Measurements from ENCODE around the gene KRT71.

The KRT71 gene

GRCh38 chr12:52546126-52546525 is 6.8 kb downstream of the KRT71 start:
- H3K79me2 ChIP-seq (ENCODE audit: control insufficient read depth, low read length), result no peaks in the 10 kb centered on the region
- no peak for TF ChIP-seq EZH2phosphoT487 (IDR thresholded peaks at IDR 0.05; ENCODE audit: borderline replicate concordance, low read length)
- TF ChIP-seq CTCF (IDR thresholded peaks at IDR 0.05; ENCODE audit: low read depth, low read length, poor library complexity, severe bottlenecking), result no peak
- H3K4me3 ChIP-seq (ENCODE audit: low read length), result no peak overlapping the region
- no peaks in the 10 kb centered on the region for H3K36me3 ChIP-seq (ENCODE audit: control insufficient read depth, low read length)
- H3K27ac ChIP-seq (ENCODE audit: low read depth, low read length), result no peak overlapping the region
- no peaks in the 10 kb centered on the region for H3K27me3 ChIP-seq (ENCODE audit: control insufficient read depth, low read length)
- H4K20me1 ChIP-seq (ENCODE audit: control insufficient read depth, insufficient read depth, low read depth, low read length), result no peaks in the 10 kb centered on the region
- H3K4me2 ChIP-seq (ENCODE audit: low read length), result no peak overlapping the region
- H3K9me2 ChIP-seq (replicated peaks; ENCODE audit: control insufficient read depth, low read length), result no peaks in the 10 kb centered on the region
- no peaks in the 10 kb centered on the region for H3K9me3 ChIP-seq (ENCODE audit: control insufficient read depth, insufficient read depth, low read length)
- no peaks in the 10 kb centered on the region for H3F3A ChIP-seq (ENCODE audit: control insufficient read depth, insufficient read depth)
- H3K4me1 ChIP-seq (ENCODE audit: control insufficient read depth, low read length), result no peaks in the 10 kb centered on the region

GRCh38 chr12:52543985-52544883 is 8.7 kb downstream of the KRT71 start:
- Histone ChIP-seq H3K27me3 (ENCODE audit: control insufficient read depth, low read length) (no peaks in the 10 kb centered on the region), H3K27ac (ENCODE audit: low read depth, low read length) (no peak overlapping the region), H3K9me3 (ENCODE audit: control insufficient read depth, insufficient read depth, low read length) (no peaks in the 10 kb centered on the region), H3K9me2 (replicated peaks; ENCODE audit: control insufficient read depth, low read length) (no peaks in the 10 kb centered on the region), H3K4me2 (ENCODE audit: low read length) (no peak overlapping the region), H3K4me1 (ENCODE audit: control insufficient read depth, low read length) (no peaks in the 10 kb centered on the region), H4K20me1 (ENCODE audit: control insufficient read depth, insufficient read depth, low read depth, low read length) (no peaks in the 10 kb centered on the region), H3F3A (ENCODE audit: control insufficient read depth, insufficient read depth) (no peaks in the 10 kb centered on the region), H3K79me2 (ENCODE audit: control insufficient read depth, low read length) (no peaks in the 10 kb centered on the region), H3K36me3 (ENCODE audit: control insufficient read depth, low read length) (no peaks in the 10 kb centered on the region), H3K4me3 (ENCODE audit: low read length) (no peak overlapping the region)
- TF ChIP-seq EZH2phosphoT487 (IDR thresholded peaks at IDR 0.05; ENCODE audit: borderline replicate concordance, low read length), result no peak
- TF ChIP-seq CTCF (IDR thresholded peaks at IDR 0.05; ENCODE audit: low read depth, low read length, poor library complexity, severe bottlenecking), result no peak

GRCh38 chr12:52542785-52543318 is 10.1 kb downstream of the KRT71 start:
- no peaks in the 10 kb centered on the region for H4K20me1 ChIP-seq (ENCODE audit: control insufficient read depth, insufficient read depth, low read depth, low read length)
- H3K36me3 ChIP-seq (ENCODE audit: control insufficient read depth, low read length), result no peaks in the 10 kb centered on the region
- H3K79me2 ChIP-seq (ENCODE audit: control insufficient read depth, low read length), result no peaks in the 10 kb centered on the region
- no peaks in the 10 kb centered on the region for H3K4me1 ChIP-seq (ENCODE audit: control insufficient read depth, low read length)
- no peaks in the 10 kb centered on the region for H3F3A ChIP-seq (ENCODE audit: control insufficient read depth, insufficient read depth)
- H3K9me2 ChIP-seq (replicated peaks; ENCODE audit: control insufficient read depth, low read length), result no peaks in the 10 kb centered on the region
- no peak overlapping the region for H3K27ac ChIP-seq (ENCODE audit: low read depth, low read length)
- no peaks in the 10 kb centered on the region for H3K27me3 ChIP-seq (ENCODE audit: control insufficient read depth, low read length)
- no peak overlapping the region for H3K4me3 ChIP-seq (ENCODE audit: low read length)
- no peak overlapping the region for H3K4me2 ChIP-seq (ENCODE audit: low read length)
- no peak for TF ChIP-seq EZH2phosphoT487 (IDR thresholded peaks at IDR 0.05; ENCODE audit: borderline replicate concordance, low read length)
- TF ChIP-seq CTCF (IDR thresholded peaks at IDR 0.05; ENCODE audit: low read depth, low read length, poor library complexity, severe bottlenecking), result no peak
- no peaks in the 10 kb centered on the region for H3K9me3 ChIP-seq (ENCODE audit: control insufficient read depth, insufficient read depth, low read length)
